NCI-H2029 (cell line): ENCODE data around the gene ABL1.

ENCODE experiments used
- DNase-seq: peaks from one replicate; lab custom pipeline; 2025; lab: John Stamatoyannopoulos, UW

Gene ABL1

GRCh38 chr9:130932255-130933079 is 97.4 kb downstream of the ABL1 start:
- DNase-seq: no peak

- no peak for DNase-seq
Observed at GRCh38 chr9:130933114-130934046, 98.3 kb downstream of the ABL1 start.

GRCh38 chr9:130934246-130934645 is 99.2 kb downstream of the ABL1 start:
- DNase-seq: no peak

GRCh38 chr9:130934702-130935647 is 99.9 kb downstream of the ABL1 start:
- DNase-seq: no peak

GRCh38 chr9:130935648-130936271 is 100.7 kb downstream of the ABL1 start:
- DNase-seq: no peak

- DNase-seq: no peak
Observed at GRCh38 chr9:130936285-130937117, 101.4 kb downstream of the ABL1 start.
